IPS DF 6.9 (cell line): Measurements from ENCODE around the gene PIP5K1B.
A peak's percentile ranks its signal among the peaks of the same experiment; 100 is the strongest.

Experiments
- DNase-seq: peaks from one replicate; pipeline ENCODE4 v3.0.0-alpha.2; 2013; ENCODE audit warnings: low read depth, low spot score
- H3K27ac ChIP-seq: one replicate; pipeline ENCODE4 v1.5.1; 2013; ENCODE audit warnings: low read length, control low read depth
- H3K27me3 ChIP-seq: 2 replicates; pipeline ENCODE4 v1.6.1; 2013; ENCODE audit warnings: mild to moderate bottlenecking, low read length; ENCODE audit not compliant: control insufficient read depth, insufficient read depth
- H3K36me3 ChIP-seq: 2 replicates; pipeline ENCODE4 v1.6.1; 2013; ENCODE audit warnings: low read length; ENCODE audit not compliant: control insufficient read depth, insufficient read depth
- H3K4me1 ChIP-seq: 2 replicates; pipeline ENCODE4 v1.6.1; 2013; ENCODE audit warnings: low read length; ENCODE audit not compliant: control insufficient read depth, insufficient read depth
- H3K4me3 ChIP-seq: 2 replicates; pipeline ENCODE4 v1.5.1; 2013; ENCODE audit warnings: mild to moderate bottlenecking, low read length
- H3K9me3 ChIP-seq: 2 replicates; pipeline ENCODE4 v1.6.1; 2013; ENCODE audit warnings: low read length, inconsistent platforms; ENCODE audit not compliant: control insufficient read depth, insufficient read depth
- WGBS: extraction: QIAGEN DNeasy Blood & Tissue Kit; methylation state at CpG from one replicate; pipeline ENCODE4 v1.1.7; 2013; ENCODE audit warnings: mixed read lengths, missing lambda C conversion rate; ENCODE audit not compliant: insufficient read length, insufficient coverage; 5-methylcytosine and 5-hydroxymethylcytosine counted together

Gene PIP5K1B

GRCh38 chr9:68996462-68996861, 291.4 kb downstream of the PIP5K1B start:
- Histone ChIP-seq H3K4me3 (no peak overlapping the region), H3K4me1 (no peaks in the 10 kb centered on the region), H3K36me3 (no peaks in the 10 kb centered on the region), H3K27me3 (no peaks in the 10 kb centered on the region), H3K9me3 (no peaks in the 10 kb centered on the region), H3K27ac (no peak overlapping the region)
- WGBS: no CpG with 5 or more reads among the region's 5 CpGs
- DNase-seq: no peak

GRCh38 chr9:68997666-68998065, 292.6 kb downstream of the PIP5K1B start:
- no peak overlapping the region for H3K27ac ChIP-seq
- no peak overlapping the region for H3K4me3 ChIP-seq
- H3K9me3 ChIP-seq: no peaks in the 10 kb centered on the region
- no peaks in the 10 kb centered on the region for H3K4me1 ChIP-seq
- WGBS: no CpG with 5 or more reads among the region's 3 CpGs
- DNase-seq: no peak
- H3K36me3 ChIP-seq: no peaks in the 10 kb centered on the region
- no peaks in the 10 kb centered on the region for H3K27me3 ChIP-seq

GRCh38 chr9:68998385-68998784, 293.3 kb downstream of the PIP5K1B start:
- H3K9me3 ChIP-seq: no peaks in the 10 kb centered on the region
- no peak overlapping the region for H3K4me3 ChIP-seq
- no peaks in the 10 kb centered on the region for H3K27me3 ChIP-seq
- H3K27ac ChIP-seq: no peak overlapping the region
- no peaks in the 10 kb centered on the region for H3K36me3 ChIP-seq
- no peak for DNase-seq
- no CpG with 5 or more reads among the region's 4 CpGs for WGBS
- H3K4me1 ChIP-seq: no peaks in the 10 kb centered on the region

- H3K9me3 ChIP-seq: no peaks in the 10 kb centered on the region
- DNase-seq: no peak
- H3K27ac ChIP-seq: no peak overlapping the region
Observed at GRCh38 chr9:68998812-68999211, 293.8 kb downstream of the PIP5K1B start.

GRCh38 chr9:68999393-69000105, 294.5 kb downstream of the PIP5K1B start:
- WGBS: no CpG with 5 or more reads among the region's 10 CpGs
- peak; percentile 64 for DNase-seq
- Histone ChIP-seq H3K27ac (no peak overlapping the region), H3K36me3 (no peaks in the 10 kb centered on the region), H3K4me1 (no peaks in the 10 kb centered on the region), H3K27me3 (no peaks in the 10 kb centered on the region), H3K4me3 (no peak overlapping the region), H3K9me3 (no peaks in the 10 kb centered on the region)

More at GRCh38 chr9:68998812-68999211, 293.8 kb downstream of the PIP5K1B start:
- Histone ChIP-seq H3K4me1 (no peaks in the 10 kb centered on the region), H3K36me3 (no peaks in the 10 kb centered on the region), H3K27me3 (no peaks in the 10 kb centered on the region), H3K4me3 (no peak overlapping the region)
- no CpG with 5 or more reads among the region's 5 CpGs for WGBS

GRCh38 chr9:69001921-69002320, 296.9 kb downstream of the PIP5K1B start:
- Histone ChIP-seq H3K36me3 (no peaks in the 10 kb centered on the region), H3K27ac (no peak overlapping the region), H3K9me3 (no peaks in the 10 kb centered on the region), H3K4me3 (no peak overlapping the region), H3K27me3 (no peaks in the 10 kb centered on the region), H3K4me1 (no peaks in the 10 kb centered on the region)
- no CpG with 5 or more reads among the region's 8 CpGs for WGBS
- no peak for DNase-seq

GRCh38 chr9:69003051-69003450, 298.0 kb downstream of the PIP5K1B start:
- Histone ChIP-seq H3K36me3 (no peaks in the 10 kb centered on the region), H3K4me3 (no peak overlapping the region), H3K4me1 (no peaks in the 10 kb centered on the region), H3K27ac (no peak overlapping the region), H3K27me3 (no peaks in the 10 kb centered on the region), H3K9me3 (no peaks in the 10 kb centered on the region)
- DNase-seq: no peak
- no CpG with 5 or more reads among the region's 8 CpGs for WGBS

- no peak overlapping the region for H3K4me3 ChIP-seq
- no peaks in the 10 kb centered on the region for H3K9me3 ChIP-seq
- H3K27ac ChIP-seq: no peak overlapping the region
- WGBS: no CpG with 5 or more reads among the region's 2 CpGs
- no peak for DNase-seq
- no peaks in the 10 kb centered on the region for H3K36me3 ChIP-seq
- H3K4me1 ChIP-seq: no peaks in the 10 kb centered on the region
- H3K27me3 ChIP-seq: no peaks in the 10 kb centered on the region
Observed at GRCh38 chr9:69004836-69005235, 299.8 kb downstream of the PIP5K1B start.

- no CpG with 5 or more reads among the region's 1 CpG for WGBS
- no peak for DNase-seq
- no peaks in the 10 kb centered on the region for H3K27me3 ChIP-seq
Observed at GRCh38 chr9:69009708-69010107, 304.7 kb downstream of the PIP5K1B start.

GRCh38 chr9:69012696-69013381, 307.8 kb downstream of the PIP5K1B start:
- Histone ChIP-seq H3K27me3 (no peaks in the 10 kb centered on the region), H3K36me3 (no peaks in the 10 kb centered on the region), H3K4me3 (no peak overlapping the region), H3K27ac (no peak overlapping the region), H3K4me1 (no peaks in the 10 kb centered on the region), H3K9me3 (no peaks in the 10 kb centered on the region)
- WGBS: no CpG with 5 or more reads among the region's 18 CpGs
- no peak for DNase-seq

More at GRCh38 chr9:69009708-69010107, 304.7 kb downstream of the PIP5K1B start:
- Histone ChIP-seq H3K9me3 (no peaks in the 10 kb centered on the region), H3K4me1 (no peaks in the 10 kb centered on the region), H3K4me3 (no peak overlapping the region), H3K27ac (no peak overlapping the region), H3K36me3 (no peaks in the 10 kb centered on the region)

GRCh38 chr9:69013382-69013727, 308.3 kb downstream of the PIP5K1B start:
- H3K4me3 ChIP-seq: no peak overlapping the region
- no peak for DNase-seq
- H3K4me1 ChIP-seq: no peaks in the 10 kb centered on the region
- no CpG with 5 or more reads among the region's 26 CpGs for WGBS
- H3K27me3 ChIP-seq: no peaks in the 10 kb centered on the region
- no peaks in the 10 kb centered on the region for H3K9me3 ChIP-seq
- no peaks in the 10 kb centered on the region for H3K36me3 ChIP-seq
- H3K27ac ChIP-seq: no peak overlapping the region
